HEK293 (cell line): Measurements from ENCODE around the gene TIMP2.

Source experiments
- CTCF ChIA-PET: fragments of 350-600 bp; formaldehyde crosslinking; extraction: SDS; loops from one replicate; lab custom pipeline; 2021; ENCODE audit warnings: antibody characterized with exemption; lab: Yijun Ruan, JAX
- POLR2A ChIA-PET: fragments of 300-600 bp; formaldehyde crosslinking; extraction: SDS; loops from one replicate; lab custom pipeline; 2020; ENCODE audit warnings: antibody characterized with exemption, inconsistent platforms; lab: Yijun Ruan, JAX
- H3K27ac ChIP-seq: fragments of 200-500 bp; sonication (Bioruptor generic); 2 replicates; pipeline ENCODE4 v1.5.1; 2014; ENCODE audit warnings: low read depth, low read length, control low read depth, inconsistent platforms; ENCODE audit errors: extremely low read depth
- H3K36me3 ChIP-seq, 2 experiments: fragments of 200-500 bp in 1 of 2; sonication (Bioruptor generic) in 1 of 2; 1 replicate in 1 of 2; 2 replicates in 1 of 2; pipeline ENCODE4 v1.5.1; 2014 to 2017; ENCODE audit warnings: inconsistent platforms in 2 of 2, low read length in 2 of 2; ENCODE audit not compliant: control insufficient read depth in 2 of 2, insufficient read depth in 1 of 2
- H3K4me1 ChIP-seq: fragments of 200-500 bp; sonication (Bioruptor generic); 2 replicates; pipeline ENCODE4 v1.5.1; 2014; ENCODE audit warnings: mild to moderate bottlenecking, low read length, inconsistent platforms; ENCODE audit not compliant: control insufficient read depth, insufficient read depth
- H3K4me3 ChIP-seq: 2 replicates; pipeline ENCODE4 v1.5.1; 2011; ENCODE audit warnings: low read depth, mild to moderate bottlenecking, control low read depth, low read length, moderate library complexity
- H3K9me3 ChIP-seq: fragments of 200-500 bp; sonication (Bioruptor generic); 2 replicates; pipeline ENCODE4 v1.5.1; 2014; ENCODE audit warnings: low read depth, low read length, inconsistent platforms; ENCODE audit not compliant: control insufficient read depth, insufficient read depth
- GLI2 ChIP-seq: fragments of 450-650 bp; formaldehyde crosslinking; IDR thresholded peaks from 2 replicates; pipeline ENCODE4; 2017; ENCODE audit warnings: missing biosample characterization, missing genetic modification characterization, low read depth, borderline replicate concordance
- GLI4 ChIP-seq: fragments of 450-650 bp; formaldehyde crosslinking; IDR thresholded peaks from 2 replicates; pipeline ENCODE4 v1.5.1; 2016; ENCODE audit warnings: missing biosample characterization, missing genetic modification characterization
- INSM2 ChIP-seq: fragments of 450-650 bp; formaldehyde crosslinking; IDR thresholded peaks from 2 replicates; pipeline ENCODE4 v1.5.1; 2016; ENCODE audit warnings: missing biosample characterization, missing genetic modification characterization
- SP2 ChIP-seq: fragments of 450-650 bp; formaldehyde crosslinking; IDR thresholded peaks from 2 replicates; pipeline ENCODE4 v1.5.1; 2016; ENCODE audit warnings: missing biosample characterization, missing genetic modification characterization
- SP3 ChIP-seq: fragments of 450-650 bp; formaldehyde crosslinking; IDR thresholded peaks from 2 replicates; pipeline ENCODE4 v1.5.1; 2016; ENCODE audit warnings: missing biosample characterization, missing genetic modification characterization
- SP7 ChIP-seq: fragments of 450-650 bp; formaldehyde crosslinking; IDR thresholded peaks from 2 replicates; pipeline ENCODE4 v1.5.1; 2016; ENCODE audit warnings: missing biosample characterization, missing genetic modification characterization
- TRIM28 ChIP-seq: IDR thresholded peaks from 2 replicates; pipeline ENCODE4 v1.6.1; 2011; ENCODE audit warnings: low read length, control low read depth, borderline replicate concordance
- YY1 ChIP-seq: fragments of 450-650 bp; formaldehyde crosslinking; IDR thresholded peaks from 2 replicates; pipeline ENCODE4 v1.5.1; 2018; ENCODE audit warnings: missing biosample characterization, missing genetic modification characterization
- ZBTB17 ChIP-seq: fragments of 450-650 bp; formaldehyde crosslinking; IDR thresholded peaks from 2 replicates; pipeline ENCODE4 v1.5.1; 2016; ENCODE audit warnings: missing biosample characterization, missing genetic modification characterization
- ZFP41 ChIP-seq: fragments of 450-650 bp; formaldehyde crosslinking; IDR thresholded peaks from 2 replicates; pipeline ENCODE4 v1.5.1; 2016; ENCODE audit warnings: missing biosample characterization, missing genetic modification characterization, borderline replicate concordance
- ZIC2 ChIP-seq: fragments of 450-650 bp; formaldehyde crosslinking; IDR thresholded peaks from 2 replicates; pipeline ENCODE4 v1.5.1; 2016; ENCODE audit warnings: missing biosample characterization, missing genetic modification characterization
- ZNF121 ChIP-seq: fragments of 450-650 bp; formaldehyde crosslinking; IDR thresholded peaks from 2 replicates; pipeline ENCODE4 v1.5.1; 2016; ENCODE audit warnings: missing biosample characterization, missing genetic modification characterization
- ZNF140 ChIP-seq: fragments of 450-650 bp; formaldehyde crosslinking; IDR thresholded peaks from 2 replicates; pipeline ENCODE4 v1.5.1; 2016; ENCODE audit warnings: missing biosample characterization, missing genetic modification characterization
- ZNF18 ChIP-seq: fragments of 450-650 bp; formaldehyde crosslinking; IDR thresholded peaks from 2 replicates; pipeline ENCODE4 v1.5.1; 2016; ENCODE audit warnings: missing biosample characterization, missing genetic modification characterization
- ZNF211 ChIP-seq: fragments of 450-650 bp; formaldehyde crosslinking; IDR thresholded peaks from 2 replicates; pipeline ENCODE4 v1.5.1; 2016; ENCODE audit warnings: low read depth, missing biosample characterization, missing genetic modification characterization
- ZNF311 ChIP-seq: fragments of 450-650 bp; formaldehyde crosslinking; IDR thresholded peaks from 2 replicates; pipeline ENCODE4 v1.5.1; 2017; ENCODE audit warnings: missing biosample characterization, missing genetic modification characterization, borderline replicate concordance
- ZNF350 ChIP-seq: fragments of 450-650 bp; formaldehyde crosslinking; IDR thresholded peaks from 2 replicates; pipeline ENCODE4 v1.5.0; 2017; ENCODE audit warnings: missing biosample characterization, mild to moderate bottlenecking, missing genetic modification characterization
- ZNF426 ChIP-seq: fragments of 450-650 bp; formaldehyde crosslinking; IDR thresholded peaks from 2 replicates; pipeline ENCODE4 v1.5.1; 2017; ENCODE audit warnings: missing biosample characterization, missing genetic modification characterization, mild to moderate bottlenecking, inconsistent platforms, moderate library complexity
- ZNF544 ChIP-seq: fragments of 450-650 bp; formaldehyde crosslinking; IDR thresholded peaks from 2 replicates; pipeline ENCODE4 v1.5.0; 2017; ENCODE audit warnings: missing biosample characterization, missing genetic modification characterization
- ZNF561 ChIP-seq: fragments of 450-650 bp; IDR thresholded peaks from 2 replicates; pipeline ENCODE4 v1.5.1; 2018; ENCODE audit warnings: missing biosample characterization, missing genetic modification characterization, borderline replicate concordance
- ZNF624 ChIP-seq: fragments of 450-650 bp; formaldehyde crosslinking; IDR thresholded peaks from 2 replicates; pipeline ENCODE4 v1.5.1; 2017; ENCODE audit warnings: missing biosample characterization, missing genetic modification characterization
- ZNF707 ChIP-seq: fragments of 450-650 bp; formaldehyde crosslinking; IDR thresholded peaks from 2 replicates; pipeline ENCODE4 v1.5.1; 2016; ENCODE audit warnings: missing biosample characterization, missing genetic modification characterization
- ZNF792 ChIP-seq: fragments of 450-650 bp; formaldehyde crosslinking; IDR thresholded peaks from 2 replicates; pipeline ENCODE4 v1.5.1; 2016; ENCODE audit warnings: missing biosample characterization, missing genetic modification characterization
- ZSCAN16 ChIP-seq: fragments of 450-650 bp; formaldehyde crosslinking; IDR thresholded peaks from 2 replicates; pipeline ENCODE4 v1.5.1; 2016; ENCODE audit warnings: missing biosample characterization, missing genetic modification characterization
- TF ChIP-seq, protein P1 (sequence below): fragments of 450-650 bp; IDR thresholded peaks from 2 replicates; pipeline ENCODE4 v1.5.1; 2018; ENCODE audit warnings: missing biosample characterization, mild to moderate bottlenecking, missing genetic modification characterization
- TF ChIP-seq, protein P2 (sequence below): fragments of 450-650 bp; formaldehyde crosslinking; IDR thresholded peaks from 2 replicates; pipeline ENCODE4 v1.5.1; 2016; ENCODE audit warnings: missing biosample characterization, missing genetic modification characterization
- TF ChIP-seq, protein P3 (sequence below): fragments of 450-650 bp; formaldehyde crosslinking; IDR thresholded peaks from 2 replicates; pipeline ENCODE4 v1.5.1; 2017; ENCODE audit warnings: missing biosample characterization, mild to moderate bottlenecking, missing genetic modification characterization, moderate library complexity
- TF ChIP-seq, protein P4 (sequence below): fragments of 450-650 bp; formaldehyde crosslinking; IDR thresholded peaks from 2 replicates; pipeline ENCODE4 v1.5.1; 2016; ENCODE audit warnings: missing biosample characterization, missing genetic modification characterization, low read depth
- TF ChIP-seq, protein P5 (sequence below): fragments of 450-650 bp; formaldehyde crosslinking; IDR thresholded peaks from 2 replicates; pipeline ENCODE4 v1.5.1; 2016; ENCODE audit warnings: missing biosample characterization, missing genetic modification characterization

Gene TIMP2

GRCh38 chr17:78812855-78813254, 112.3 kb downstream of the TIMP2 start:
- ChIA-PET CTCF (no interaction called here), POLR2A (no interaction called here)
- Histone ChIP-seq H3K27ac (no peak overlapping the region), H3K36me3 (peaks cover 97 to 99% of the 10 kb centered on the region in 2 experiments), H3K9me3 (no peaks in the 10 kb centered on the region), H3K4me3 (no peak overlapping the region), H3K4me1 (no peaks in the 10 kb centered on the region)
- TF ChIP-seq ZNF140, result no peak
- TF ChIP-seq GLI4, result no peak
- TF ChIP-seq INSM2 (tag by site-specific recombination), result no peak
- no peak for TF ChIP-seq SP7 (tag by site-specific recombination)
- TF ChIP-seq ZFP41 (tag by site-specific recombination), result no peak
- TF ChIP-seq, protein P1, sequence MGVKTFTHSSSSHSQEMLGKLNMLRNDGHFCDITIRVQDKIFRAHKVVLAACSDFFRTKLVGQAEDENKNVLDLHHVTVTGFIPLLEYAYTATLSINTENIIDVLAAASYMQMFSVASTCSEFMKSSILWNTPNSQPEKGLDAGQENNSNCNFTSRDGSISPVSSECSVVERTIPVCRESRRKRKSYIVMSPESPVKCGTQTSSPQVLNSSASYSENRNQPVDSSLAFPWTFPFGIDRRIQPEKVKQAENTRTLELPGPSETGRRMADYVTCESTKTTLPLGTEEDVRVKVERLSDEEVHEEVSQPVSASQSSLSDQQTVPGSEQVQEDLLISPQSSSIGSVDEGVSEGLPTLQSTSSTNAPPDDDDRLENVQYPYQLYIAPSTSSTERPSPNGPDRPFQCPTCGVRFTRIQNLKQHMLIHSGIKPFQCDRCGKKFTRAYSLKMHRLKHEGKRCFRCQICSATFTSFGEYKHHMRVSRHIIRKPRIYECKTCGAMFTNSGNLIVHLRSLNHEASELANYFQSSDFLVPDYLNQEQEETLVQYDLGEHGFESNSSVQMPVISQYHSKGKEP, result no peak
- no peak for TF ChIP-seq GLI2
- no peak for TF ChIP-seq ZNF624 (tag by site-specific recombination)
- TF ChIP-seq, protein P2, sequence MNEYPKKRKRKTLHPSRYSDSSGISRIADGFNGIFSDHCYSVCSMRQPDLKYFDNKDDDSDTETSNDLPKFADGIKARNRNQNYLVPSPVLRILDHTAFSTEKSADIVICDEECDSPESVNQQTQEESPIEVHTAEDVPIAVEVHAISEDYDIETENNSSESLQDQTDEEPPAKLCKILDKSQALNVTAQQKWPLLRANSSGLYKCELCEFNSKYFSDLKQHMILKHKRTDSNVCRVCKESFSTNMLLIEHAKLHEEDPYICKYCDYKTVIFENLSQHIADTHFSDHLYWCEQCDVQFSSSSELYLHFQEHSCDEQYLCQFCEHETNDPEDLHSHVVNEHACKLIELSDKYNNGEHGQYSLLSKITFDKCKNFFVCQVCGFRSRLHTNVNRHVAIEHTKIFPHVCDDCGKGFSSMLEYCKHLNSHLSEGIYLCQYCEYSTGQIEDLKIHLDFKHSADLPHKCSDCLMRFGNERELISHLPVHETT (tag by site-specific recombination), result no peak
- no peak for TF ChIP-seq ZIC2 (tag by site-specific recombination)
- TF ChIP-seq ZNF792 (tag by site-specific recombination), result no peak
- TF ChIP-seq SP2, result no peak
- TF ChIP-seq ZNF311, result no peak
- no peak for TF ChIP-seq ZNF707 (tag by site-specific recombination)
- TF ChIP-seq ZNF211 (tag by site-specific recombination), result no peak
- no peak for TF ChIP-seq ZNF426 (tag by site-specific recombination)
- TF ChIP-seq, protein P3, sequence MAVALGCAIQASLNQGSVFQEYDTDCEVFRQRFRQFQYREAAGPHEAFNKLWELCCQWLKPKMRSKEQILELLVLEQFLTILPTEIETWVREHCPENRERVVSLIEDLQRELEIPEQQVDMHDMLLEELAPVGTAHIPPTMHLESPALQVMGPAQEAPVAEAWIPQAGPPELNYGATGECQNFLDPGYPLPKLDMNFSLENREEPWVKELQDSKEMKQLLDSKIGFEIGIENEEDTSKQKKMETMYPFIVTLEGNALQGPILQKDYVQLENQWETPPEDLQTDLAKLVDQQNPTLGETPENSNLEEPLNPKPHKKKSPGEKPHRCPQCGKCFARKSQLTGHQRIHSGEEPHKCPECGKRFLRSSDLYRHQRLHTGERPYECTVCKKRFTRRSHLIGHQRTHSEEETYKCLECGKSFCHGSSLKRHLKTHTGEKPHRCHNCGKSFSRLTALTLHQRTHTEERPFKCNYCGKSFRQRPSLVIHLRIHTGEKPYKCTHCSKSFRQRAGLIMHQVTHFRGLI, result no peak
- TF ChIP-seq ZNF350, result no peak

GRCh38 chr17:78808163-78808562, 117.0 kb downstream of the TIMP2 start:
- no peaks in the 10 kb centered on the region for H3K9me3 ChIP-seq
- CTCF ChIA-PET, result interaction anchor here (1.1 kb wide), 1 partner anchor 311 kb away, joined by 3 read pairs; no protein-coding TSS in a partner anchor
- POLR2A ChIA-PET, result interaction anchor here (0.6 kb wide), 1 partner anchor 23 kb away, joined by 3 read pairs; no protein-coding TSS in a partner anchor
- H3K4me3 ChIP-seq, result no peak overlapping the region
- peaks cover 81 to 94% of the 10 kb centered on the region in 2 experiments for H3K36me3 ChIP-seq
- H3K4me1 ChIP-seq, result no peaks in the 10 kb centered on the region
- no peak overlapping the region for H3K27ac ChIP-seq
- TF ChIP-seq SP3 (no peak), ZNF18 (tag by site-specific recombination) (no peak), YY1 (tag by site-specific recombination) (no peak), ZNF121 (peak; percentile 94), ZSCAN16 (no peak), ZNF561 (no peak), ZNF544 (tag by site-specific recombination) (no peak), TRIM28 (no peak), ZBTB17 (tag by site-specific recombination) (no peak)
- TF ChIP-seq, protein P4, sequence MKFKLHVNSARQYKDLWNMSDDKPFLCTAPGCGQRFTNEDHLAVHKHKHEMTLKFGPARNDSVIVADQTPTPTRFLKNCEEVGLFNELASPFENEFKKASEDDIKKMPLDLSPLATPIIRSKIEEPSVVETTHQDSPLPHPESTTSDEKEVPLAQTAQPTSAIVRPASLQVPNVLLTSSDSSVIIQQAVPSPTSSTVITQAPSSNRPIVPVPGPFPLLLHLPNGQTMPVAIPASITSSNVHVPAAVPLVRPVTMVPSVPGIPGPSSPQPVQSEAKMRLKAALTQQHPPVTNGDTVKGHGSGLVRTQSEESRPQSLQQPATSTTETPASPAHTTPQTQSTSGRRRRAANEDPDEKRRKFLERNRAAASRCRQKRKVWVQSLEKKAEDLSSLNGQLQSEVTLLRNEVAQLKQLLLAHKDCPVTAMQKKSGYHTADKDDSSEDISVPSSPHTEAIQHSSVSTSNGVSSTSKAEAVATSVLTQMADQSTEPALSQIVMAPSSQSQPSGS, result peak; percentile 84
- TF ChIP-seq, protein P5, sequence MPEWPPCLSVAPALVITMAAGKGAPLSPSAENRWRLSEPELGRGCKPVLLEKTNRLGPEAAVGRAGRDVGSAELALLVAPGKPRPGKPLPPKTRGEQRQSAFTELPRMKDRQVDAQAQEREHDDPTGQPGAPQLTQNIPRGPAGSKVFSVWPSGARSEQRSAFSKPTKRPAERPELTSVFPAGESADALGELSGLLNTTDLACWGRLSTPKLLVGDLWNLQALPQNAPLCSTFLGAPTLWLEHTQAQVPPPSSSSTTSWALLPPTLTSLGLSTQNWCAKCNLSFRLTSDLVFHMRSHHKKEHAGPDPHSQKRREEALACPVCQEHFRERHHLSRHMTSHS (tag by site-specific recombination), result no peak
